Activated CD4-positive, alpha-beta T cell treated with anti-CD3 and anti-CD28 coated beads, Interleukin-2, amount 50 U/mL, for 4 hours (primary cell): ENCODE results near the gene ATAD5.
"Not testable (repeated sequence)": the region's sequence is repeated elsewhere in the genome, so short reads cannot be mapped to it uniquely, and the experiment has no call there.

ENCODE experiments used
- DNase-seq, 2 experiments: peaks; one replicate each; pipeline ENCODE4 v3.0.0-alpha.2; 2020

Gene ATAD5

DNA sequence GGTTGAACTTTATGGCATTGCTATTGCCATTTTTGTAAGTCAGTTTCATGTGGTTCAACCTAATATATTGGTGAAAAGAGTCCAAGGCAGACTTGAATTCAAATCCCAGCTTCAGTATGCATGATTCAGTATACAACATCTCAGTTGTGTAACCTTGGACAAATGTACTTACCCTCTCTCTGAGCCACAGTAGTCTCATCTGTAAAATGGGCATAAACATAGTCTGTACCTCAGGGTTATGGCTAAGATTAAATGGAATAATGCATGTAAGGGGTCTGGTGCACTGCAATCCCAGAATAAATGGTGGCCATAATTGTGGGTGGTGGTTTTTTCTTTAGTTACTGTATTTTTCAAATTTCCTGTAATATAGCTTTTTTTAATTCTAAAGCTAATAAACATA, 85.3 kb downstream of the ATAD5 start:
- no peak for DNase-seq

DNA sequence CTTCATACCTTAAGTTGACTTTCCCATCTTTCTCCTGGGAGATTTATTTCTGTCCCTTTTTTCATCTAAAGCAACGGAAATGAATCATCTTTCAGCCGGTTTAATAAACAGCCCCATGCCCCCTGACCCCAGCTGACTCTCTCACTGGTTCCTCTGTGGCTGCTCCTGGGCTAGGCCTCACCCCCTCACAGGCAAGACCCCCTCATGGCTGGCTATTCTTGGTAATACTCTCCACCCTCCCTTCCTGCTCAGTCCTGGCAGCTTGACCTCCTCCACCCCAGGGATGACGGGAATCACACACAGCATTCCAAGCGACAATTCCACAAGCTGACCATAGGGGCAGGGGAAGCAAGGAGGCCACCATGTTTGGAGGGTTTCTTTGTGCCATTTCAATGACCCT, 88.5 kb downstream of the ATAD5 start:
- no peak for DNase-seq

- DNase-seq = no peak
Measured at GRCh38 chr17:30920683-30921543, 89.1 kb downstream of the ATAD5 start.

GRCh38 chr17:30921544-30922196, 89.9 kb downstream of the ATAD5 start, which contains the start of gene ADAP2:
TSS of gene ADAP2 (plus strand) at chr17:30921945. CDS start at chr17:30922015, 70 bp downstream.
- DNase-seq = no peak

GRCh38 chr17:30922235-30923030, 90.7 kb downstream of the ATAD5 start:
- no peak for DNase-seq

GRCh38 chr17:30924341-30924740, 92.6 kb downstream of the ATAD5 start:
- DNase-seq = no peak

- DNase-seq = no peak
Measured at GRCh38 chr17:30926516-30926915, 94.8 kb downstream of the ATAD5 start.

GRCh38 chr17:30927756-30928155, 96.0 kb downstream of the ATAD5 start:
- DNase-seq = no peak

DNA sequence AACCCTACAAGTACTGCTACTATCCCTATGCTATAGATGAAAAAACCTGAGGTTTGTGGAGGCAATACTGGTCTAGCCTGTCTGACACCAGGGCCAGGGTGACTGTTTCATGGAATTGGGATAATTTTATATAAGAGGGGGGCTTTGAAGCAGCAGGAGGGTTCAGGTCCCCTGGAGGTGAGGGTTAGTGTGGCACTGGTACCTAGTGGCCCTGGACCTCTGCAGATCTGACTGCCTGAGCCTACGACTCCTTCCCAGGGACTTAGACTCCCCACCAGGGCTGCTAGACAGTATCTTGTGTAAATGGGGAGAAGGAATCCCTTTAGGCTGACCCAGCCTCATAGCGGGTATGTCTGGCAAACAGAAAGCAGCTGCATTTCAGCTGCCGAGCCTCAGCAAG, 96.8 kb downstream of the ATAD5 start:
- no peak for DNase-seq

- DNase-seq = no peak
Measured at GRCh38 chr17:30929081-30929633, 97.4 kb downstream of the ATAD5 start.

DNA sequence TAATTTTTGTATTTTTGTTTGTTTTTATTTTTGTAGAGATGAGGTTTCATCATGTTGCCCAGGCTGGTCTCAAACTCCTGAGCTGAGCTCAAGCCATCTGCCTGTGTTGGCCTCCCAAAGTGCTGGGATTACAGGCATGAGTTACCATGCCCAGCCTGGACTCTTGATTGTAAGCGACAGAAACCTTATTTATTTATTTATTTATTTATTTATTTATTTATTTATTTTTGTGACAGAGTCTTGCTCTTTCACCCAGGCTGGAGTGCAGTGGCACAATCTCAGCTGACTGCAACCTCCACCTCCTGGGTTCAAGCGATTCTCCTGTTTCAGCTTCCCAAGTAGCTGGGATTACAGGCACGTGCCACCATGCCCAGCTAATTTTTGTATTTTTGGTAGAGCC, 98.1 kb downstream of the ATAD5 start:
- DNase-seq = not testable (repeated sequence)

GRCh38 chr17:30930495-30930894, 98.7 kb downstream of the ATAD5 start:
- DNase-seq = no peak

DNA sequence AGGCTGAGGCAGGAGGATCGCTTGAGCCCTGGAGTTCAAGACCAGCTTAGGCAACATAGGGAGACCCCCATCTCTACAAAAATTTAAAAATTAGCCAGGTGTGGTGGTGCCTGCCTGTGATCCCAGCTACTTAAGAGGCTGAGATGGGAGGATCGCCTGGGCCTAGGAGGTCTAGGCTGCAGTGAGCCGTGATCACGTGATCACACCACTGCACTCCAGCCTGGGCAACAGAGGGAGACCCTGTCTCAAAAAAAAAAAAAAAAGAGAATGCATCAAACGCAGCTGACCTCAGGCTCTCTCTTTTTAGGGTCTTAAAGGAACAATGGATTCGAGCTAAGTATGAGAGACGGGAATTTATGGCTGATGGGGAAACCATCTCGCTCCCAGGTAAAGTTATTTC, 99.8 kb downstream of the ATAD5 start:
- DNase-seq = not testable (repeated sequence)

DNA sequence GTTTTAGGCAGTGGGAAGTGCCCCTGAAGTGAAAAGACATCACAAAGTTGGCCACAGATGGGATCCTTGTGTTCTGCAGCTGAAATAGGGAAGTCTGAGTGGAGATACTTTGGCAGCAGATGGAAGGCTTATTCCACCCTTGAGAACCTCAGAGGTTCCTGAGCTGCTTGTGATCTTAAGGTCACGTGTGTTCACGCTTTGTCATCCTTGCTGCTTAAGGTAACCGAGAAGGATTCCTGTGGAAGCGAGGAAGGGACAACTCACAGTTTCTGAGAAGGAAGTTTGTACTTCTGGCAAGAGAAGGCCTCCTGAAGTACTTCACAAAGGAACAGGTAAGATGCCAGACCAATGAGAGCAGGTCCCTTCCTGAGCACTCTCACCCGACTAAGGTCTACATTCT, 102.2 kb downstream of the ATAD5 start:
- no peak for DNase-seq

DNA sequence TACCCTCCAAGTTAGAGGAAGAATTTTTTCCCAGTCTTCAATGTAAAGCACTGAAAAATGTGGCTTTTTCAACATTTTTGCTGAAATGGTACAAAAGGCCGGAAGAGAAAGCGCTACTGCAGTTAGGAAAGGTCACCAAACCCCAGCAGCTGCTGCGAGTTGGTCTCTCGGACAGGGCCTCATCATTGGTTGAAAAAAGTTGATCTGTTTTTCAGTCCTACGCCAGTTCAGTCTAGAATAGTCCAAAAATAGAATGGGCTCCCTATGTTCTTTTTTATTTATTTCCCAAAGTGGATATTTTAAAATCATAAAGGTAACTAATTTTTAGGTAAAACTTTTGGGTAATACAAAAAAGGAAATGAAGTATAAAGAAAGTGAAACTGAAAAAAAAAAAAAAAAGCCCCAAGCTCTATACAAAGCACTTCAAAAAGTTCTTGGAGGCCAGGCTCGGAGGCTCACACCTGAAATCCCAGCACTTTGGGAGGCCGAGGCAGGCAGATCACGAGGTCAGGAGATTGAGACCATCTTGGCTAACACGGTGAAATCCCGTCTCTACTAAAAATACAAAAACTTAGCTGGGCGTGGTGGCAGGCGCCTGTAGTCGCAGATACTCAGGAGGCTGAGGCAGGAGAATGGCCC, 107.4 kb downstream of the ATAD5 start:
- no peak for DNase-seq

- DNase-seq = no peak
Measured at GRCh38 chr17:30942308-30943079, 110.7 kb downstream of the ATAD5 start.
